GM18907 (cell line): ENCODE results near the gene DIPK1B.
"Not testable (repeated sequence)": the region's sequence is repeated elsewhere in the genome, so short reads cannot be mapped to it uniquely, and the experiment has no call there.

Experiments used
- ATAC-seq: cut with Tn5 transposase; IDR thresholded peaks from one replicate; pipeline ENCODE4 v1.9.1; 2021; ENCODE audit warnings: mild to moderate bottlenecking, moderate library complexity; ENCODE audit not compliant: unreplicated experiment

DIPK1B gene

GRCh38 chr9:136748666-136749611, 36.6 kb downstream of the DIPK1B start:
- no peak for ATAC-seq

DNA sequence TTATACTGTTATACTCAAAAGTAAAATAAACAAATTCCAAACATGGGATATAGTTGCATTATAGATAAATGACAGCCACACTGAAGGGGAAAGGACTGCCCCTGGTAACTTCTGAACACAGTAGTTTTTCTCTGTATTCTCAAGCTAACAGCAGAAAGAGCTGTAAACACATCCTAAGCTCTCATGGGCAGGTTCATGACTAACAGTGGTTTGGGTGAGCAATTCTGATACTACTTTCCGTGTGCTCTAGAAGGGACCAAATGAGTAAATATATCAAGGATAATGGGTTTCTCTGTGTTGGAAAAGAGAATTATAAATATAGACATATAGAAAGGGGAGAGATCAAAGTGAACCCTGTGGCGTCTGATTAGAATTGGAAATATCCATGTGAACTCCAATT, 38.2 kb downstream of the DIPK1B start:
- ATAC-seq = no peak

GRCh38 chr9:136751244-136751643, 38.9 kb downstream of the DIPK1B start:
- ATAC-seq = no peak

DNA sequence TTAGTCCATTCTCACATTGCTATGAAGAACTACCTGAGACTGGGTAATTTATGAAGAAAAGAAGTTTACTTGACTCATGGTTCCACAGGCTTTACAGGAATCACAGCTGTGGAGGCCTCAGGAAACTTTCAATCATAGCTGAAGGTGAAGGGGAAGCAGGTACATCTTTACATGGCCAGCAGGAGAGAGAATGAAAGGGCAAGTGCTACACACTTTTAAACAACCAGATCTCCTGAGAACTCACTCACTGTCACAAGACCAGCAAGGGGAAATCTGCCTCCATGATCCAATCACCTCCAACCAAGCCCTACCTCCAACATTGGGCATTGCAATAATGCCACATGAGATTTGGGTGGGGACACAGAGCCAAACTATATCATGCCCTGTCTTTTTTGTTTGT, 39.4 kb downstream of the DIPK1B start:
- no peak for ATAC-seq

DNA sequence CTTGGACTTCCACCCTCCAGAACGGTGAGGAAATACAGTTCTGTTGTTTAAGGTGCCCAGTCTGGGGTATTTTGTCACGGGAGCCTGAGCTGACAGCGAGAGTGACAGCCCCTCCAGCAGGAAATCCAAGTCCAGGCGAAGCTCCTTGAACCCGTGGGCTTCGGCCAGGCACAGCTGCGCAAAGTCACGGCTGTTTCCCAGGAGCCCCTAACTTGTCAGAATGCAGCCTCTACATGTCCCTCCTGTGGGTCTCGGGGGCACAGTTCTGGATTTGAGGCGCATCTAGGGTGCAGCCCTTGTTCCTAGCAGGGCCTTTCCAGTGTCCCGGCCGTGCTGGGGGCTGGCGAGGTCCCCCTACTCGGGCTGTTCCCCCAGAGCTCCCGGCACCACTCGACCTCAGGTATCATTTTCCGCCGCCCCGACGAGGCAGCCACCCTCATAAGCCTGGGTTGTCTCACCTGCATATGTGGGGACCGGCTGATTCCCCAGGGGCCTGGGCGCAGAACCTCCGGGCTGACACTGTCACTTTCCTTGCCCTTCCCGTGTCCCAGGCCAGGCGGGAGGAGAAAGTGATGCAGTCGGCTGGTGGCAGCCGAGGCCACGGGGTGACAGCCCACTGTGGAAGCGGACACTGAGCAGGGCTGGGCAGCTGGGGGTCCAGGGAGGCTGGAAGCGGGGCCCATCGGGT, 41.1 kb downstream of the DIPK1B start:
- ATAC-seq = no peak

DNA sequence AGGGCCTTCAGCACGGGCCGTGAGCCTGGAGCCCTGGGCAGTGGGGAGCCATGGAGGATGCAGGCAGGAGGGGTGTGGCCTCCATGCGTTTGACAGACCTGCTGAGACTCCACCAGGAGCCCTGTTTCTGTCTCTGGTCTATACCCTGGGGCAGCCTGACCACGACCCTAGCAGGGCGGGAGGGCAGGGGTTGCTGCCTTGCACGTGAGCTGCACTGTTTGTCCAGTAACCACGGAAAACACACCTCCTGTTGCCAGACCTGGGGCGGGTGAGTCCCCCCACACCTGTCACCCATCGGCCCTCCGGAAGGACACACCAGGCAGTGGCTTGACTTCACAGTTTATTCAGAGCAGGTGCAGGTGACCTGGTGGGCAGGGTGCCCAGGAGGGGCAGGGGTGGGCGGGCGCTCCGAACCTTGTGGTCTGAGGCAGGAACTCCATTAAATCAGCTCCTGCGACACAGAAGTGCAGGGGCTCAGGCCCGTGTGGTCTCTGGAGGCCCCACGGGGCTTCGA, 41.7 kb downstream of the DIPK1B start:
- no peak for ATAC-seq

- no peak for ATAC-seq
These were observed 42.4 kb downstream of the DIPK1B start for GRCh38 chr9:136754626-136755301.

DNA sequence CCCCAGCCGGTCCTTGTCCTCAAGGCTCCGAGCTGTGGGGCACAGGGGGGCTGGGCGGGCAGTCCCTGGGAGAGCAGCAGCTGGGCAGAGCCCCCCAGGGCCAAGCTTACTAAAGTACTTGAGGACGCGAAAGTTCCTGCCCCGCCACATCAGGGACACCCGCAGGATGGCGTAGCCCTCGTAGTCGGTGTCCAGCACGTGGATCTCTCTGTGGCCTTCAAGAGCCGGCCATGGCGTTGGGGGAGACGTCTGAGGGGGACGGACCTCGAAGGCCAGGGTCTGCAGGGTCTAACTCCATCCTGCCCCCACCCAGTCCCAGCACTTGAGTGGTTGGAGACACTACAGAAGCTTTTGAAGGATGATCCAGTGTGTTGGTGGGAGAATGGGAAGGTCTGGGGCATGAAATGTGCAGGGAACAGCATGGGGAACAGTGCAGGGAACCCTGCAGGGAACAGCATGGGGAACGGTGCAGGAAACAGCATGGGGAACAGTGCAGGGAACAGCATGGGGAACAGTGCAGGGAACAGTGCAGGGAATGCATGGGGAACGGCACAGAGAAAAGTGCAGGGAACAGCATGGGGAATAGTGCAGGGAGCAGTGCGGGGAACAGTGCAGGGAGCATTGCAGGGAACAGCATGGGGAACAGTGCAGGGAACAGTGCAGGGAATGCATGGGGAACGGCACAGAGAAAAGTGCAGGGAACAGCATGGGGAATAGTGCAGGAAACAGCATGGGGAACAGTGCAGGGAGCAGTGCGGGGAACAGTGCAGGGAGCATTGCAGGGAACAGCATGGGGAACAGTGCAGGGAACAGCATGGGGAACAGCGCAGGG, 43.1 kb downstream of the DIPK1B start:
- not testable (repeated sequence) for ATAC-seq

DNA sequence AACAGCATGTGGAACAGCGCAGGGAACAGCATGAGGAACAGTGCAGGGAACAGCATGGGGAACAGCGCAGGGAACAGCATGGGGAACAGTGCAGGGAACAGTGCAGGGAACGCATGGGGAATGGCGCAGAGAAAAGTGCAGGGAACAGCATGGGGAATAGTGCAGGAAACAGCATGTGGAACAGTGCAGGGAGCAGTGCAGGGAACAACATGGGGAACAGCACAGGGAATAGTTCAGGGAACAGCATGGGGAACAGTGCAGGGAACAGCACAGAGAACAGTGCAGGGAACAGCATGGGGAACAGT, 43.7 kb downstream of the DIPK1B start:
- ATAC-seq = no peak

DNA sequence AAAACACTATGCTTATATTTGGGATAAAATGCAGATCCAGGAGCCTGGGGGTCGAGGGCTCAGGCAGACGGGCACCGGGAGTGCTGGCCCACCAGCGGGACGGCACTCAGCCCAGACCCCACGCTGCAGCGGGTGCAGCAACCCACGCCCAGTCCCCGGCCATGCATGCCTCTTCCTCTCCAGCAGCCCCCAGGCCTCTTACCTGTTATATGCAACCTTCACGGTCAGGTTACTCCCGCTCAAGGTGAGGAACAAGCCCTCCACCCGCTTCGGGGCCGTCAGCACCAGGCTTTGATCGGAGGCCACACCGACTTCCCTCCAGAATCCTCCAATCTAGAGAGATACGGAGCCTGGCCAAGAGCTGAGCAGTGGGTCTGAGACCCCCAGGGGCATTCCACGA, 44.5 kb downstream of the DIPK1B start:
- ATAC-seq = no peak

GRCh38 chr9:136757328-136757727, 45.0 kb downstream of the DIPK1B start:
- no peak for ATAC-seq

DNA sequence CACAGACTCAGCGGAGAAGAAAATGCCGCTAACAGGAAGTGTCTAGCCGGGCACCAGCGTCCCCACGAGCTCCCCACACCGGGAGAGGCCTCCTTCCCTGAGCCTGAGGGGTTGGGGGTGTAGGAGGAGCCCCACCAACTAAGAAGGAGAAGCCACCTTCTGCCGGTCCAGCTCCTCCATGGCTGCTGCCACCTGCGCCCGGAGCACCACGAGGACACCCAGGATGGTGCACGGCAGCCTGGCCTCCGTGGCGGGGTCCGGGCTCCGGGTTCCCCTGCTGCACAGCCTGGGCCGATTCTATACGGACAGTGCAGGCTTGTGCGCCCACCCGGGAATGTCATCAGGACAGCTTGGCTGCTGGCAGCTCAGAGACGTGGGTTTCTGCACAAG, 45.4 kb downstream of the DIPK1B start:
- no peak for ATAC-seq

DNA sequence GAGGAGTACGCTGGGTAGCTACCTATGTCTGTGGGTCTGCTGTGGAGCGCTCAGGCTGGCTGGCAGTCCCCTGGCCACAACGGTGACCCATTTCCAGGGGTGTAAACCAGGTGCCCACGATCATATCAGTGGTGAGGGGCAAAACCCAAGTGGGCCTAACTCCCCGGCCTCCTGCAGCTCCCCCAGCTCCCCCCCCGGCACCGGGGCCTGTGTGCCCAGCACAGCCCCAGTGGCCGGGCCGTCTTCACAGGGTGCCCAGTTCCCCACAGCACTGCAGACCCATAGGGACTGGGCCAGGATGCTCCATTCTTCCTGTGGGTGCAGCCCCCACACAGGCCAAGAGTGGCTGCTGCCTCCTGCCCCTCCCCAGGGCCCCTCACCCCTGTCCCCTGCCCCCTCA, 46.6 kb downstream of the DIPK1B start:
- ATAC-seq = no peak

- ATAC-seq = no peak
These were observed 47.3 kb downstream of the DIPK1B start for GRCh38 chr9:136759436-136760325.

DNA sequence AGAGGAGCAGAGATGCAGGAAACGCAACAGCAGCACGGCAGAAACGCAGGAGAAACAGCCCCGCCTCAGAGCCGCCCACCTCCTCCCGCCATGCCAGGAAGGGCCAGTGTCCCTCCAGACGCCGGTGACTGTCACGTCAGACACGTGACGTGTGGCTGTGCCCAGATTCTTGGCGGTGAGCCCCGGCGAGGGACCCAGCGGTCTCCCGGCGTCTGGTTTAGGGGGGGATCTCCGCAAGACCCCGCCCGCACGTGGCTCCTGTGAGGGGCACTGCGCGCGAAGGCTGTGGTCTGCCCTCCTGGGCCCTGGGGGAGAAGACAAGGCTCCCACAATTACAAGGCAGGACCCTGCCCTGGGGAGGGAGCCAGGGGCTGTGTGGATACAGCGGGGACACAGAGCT, 48.1 kb downstream of the DIPK1B start:
- ATAC-seq = no peak

DNA sequence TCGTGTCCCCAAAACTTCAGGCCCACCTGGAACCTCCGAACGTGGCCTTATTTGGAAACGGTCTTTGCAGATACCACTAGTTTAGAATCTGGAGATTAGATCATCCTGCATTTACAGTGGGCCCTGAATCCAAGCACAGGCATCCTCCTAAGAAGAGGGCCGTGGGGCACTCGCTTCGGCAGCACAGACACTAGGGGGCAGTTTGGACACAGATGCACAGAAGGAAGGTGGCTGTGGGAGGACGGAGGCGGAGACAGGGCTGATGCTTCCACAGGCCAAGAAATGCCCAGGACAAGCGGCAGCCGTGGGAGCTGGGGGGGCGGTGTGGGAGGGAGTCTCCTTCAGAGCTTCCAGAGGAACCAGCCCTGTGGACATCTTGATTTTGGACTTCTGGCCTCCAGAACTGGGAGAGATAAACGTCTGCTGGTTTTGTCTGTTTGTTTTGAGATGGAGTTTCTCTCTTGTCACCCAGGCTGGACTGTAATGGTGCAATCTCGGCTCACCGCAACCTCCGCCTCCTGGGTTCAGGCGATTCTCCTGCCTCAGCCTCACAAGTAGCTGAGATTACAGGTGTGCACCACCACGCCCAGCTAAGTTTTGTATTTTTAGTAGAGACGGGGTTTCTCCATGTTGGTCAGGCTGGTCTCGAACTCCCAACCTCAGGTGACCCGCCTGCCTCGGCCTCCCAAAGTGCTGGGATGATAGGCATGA, 48.6 kb downstream of the DIPK1B start:
- ATAC-seq = not testable (repeated sequence)

DNA sequence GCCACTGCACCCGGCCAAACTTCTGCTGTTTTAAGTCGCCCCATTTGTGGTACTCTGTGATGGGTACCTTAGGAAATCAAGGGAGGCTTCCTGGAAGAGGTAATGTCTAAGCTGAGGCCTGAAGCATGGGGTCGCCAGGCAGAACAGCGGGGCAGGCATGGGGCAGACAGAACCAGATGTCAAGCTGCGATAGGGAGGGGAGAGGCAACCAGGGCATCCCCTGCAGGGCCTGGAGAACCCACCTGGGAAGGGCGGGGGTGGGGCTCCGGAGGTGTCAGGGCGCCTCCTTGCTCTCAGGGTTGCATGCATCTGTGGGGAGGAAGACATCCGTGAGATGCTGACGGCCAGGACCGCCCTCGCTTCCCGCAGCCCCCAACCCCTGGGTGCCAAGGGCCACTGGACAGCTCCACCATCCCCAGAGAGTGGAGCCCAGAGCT, 49.2 kb downstream of the DIPK1B start:
- ATAC-seq = no peak

DNA sequence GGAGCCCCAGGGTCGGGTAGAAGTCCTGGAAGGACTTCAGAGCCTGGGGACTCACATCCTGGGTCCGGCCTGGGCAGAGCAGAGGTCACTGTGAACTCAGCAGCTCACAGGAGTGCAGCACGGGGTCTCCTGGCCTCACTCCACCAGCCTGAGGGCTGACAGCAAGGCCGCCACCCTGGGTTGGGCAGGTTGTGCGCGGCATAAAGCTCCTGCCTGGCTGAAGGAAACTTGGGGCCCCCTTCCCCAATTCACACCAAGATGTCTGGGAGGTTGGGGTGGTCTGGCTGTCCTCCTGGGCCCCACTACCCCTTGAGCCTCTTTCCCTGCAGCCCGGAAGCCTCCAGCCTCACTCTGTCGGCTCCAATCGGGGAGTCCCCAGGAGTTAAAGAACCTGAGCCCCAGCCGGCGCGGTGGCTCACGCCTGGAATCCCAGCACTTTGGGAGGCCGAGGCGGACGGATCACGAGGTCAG, 49.9 kb downstream of the DIPK1B start:
- ATAC-seq = no peak
